Pancreas (tissue), 10 donors: ENCODE measurements around the gene YPEL5. TPM values are rescaled to one million over a fixed set of nuclear protein-coding genes. Genes with fewer than 3 reads are reported as not detected.

ENCODE experiments used
- ATAC-seq, 4 donors: fragments of 200-7000 bp; cut with Tn5 transposase; one replicate each; pipeline versions ENCODE4 v1.8.0 to v1.9.1; 2020; ENCODE audit warnings: mild to moderate bottlenecking in 4 of 4, moderate library complexity in 4 of 4
- DNase-seq, 6 donors: peaks; one replicate each; pipeline ENCODE4 v3.0.0-alpha.2; 2020
- FAIRE-seq: peaks from 2 replicates; lab custom pipeline; 2012; peaks lifted over from hg19 to GRCh38; lab: Jason Lieb, UNC
- H3K27ac ChIP-seq, 4 donors: fragments of 200-600 bp; sonication (generic); 1 replicate in 3 of 4; 2 replicates in 1 of 4; pipeline versions ENCODE4 v1.5.0 to v1.8.0; 2020
- H3K27me3 ChIP-seq, 4 donors: fragments of 200-600 bp; one replicate each; pipeline ENCODE4 v1.8.0; 2021
- H3K36me3 ChIP-seq, 3 donors: fragments of 200-600 bp; sonication (generic) in 1 of 3; one replicate each; pipeline versions ENCODE4 v1.5.0 to v1.8.0; 2020 to 2021
- H3K4me1 ChIP-seq, 3 donors: fragments of 200-600 bp; one replicate each; pipeline ENCODE4 v1.8.0; 2021
- H3K4me3 ChIP-seq, 4 donors: fragments of 200-600 bp; sonication (generic) in 2 of 4; one replicate each; pipeline versions ENCODE4 v1.5.0 to v1.8.0; 2020 to 2021
- H3K9me3 ChIP-seq, 4 donors: fragments of 200-600 bp; one replicate each; pipeline ENCODE4 v1.8.0; 2021
- CTCF ChIP-seq, 4 donors: fragments of 200-600 bp; sonication (generic) in 3 of 4; IDR thresholded peaks; one replicate each; pipeline versions ENCODE4 v1.5.0 to v1.8.0; 2021; ENCODE audit warnings: antibody characterized with exemption in 4 of 4
- WGBS, 2 donors: extraction: QIAGEN DNeasy Blood & Tissue Kit; methylation state at CpG; one replicate each; pipeline ENCODE4 v1.1.7; 2013; 5-methylcytosine and 5-hydroxymethylcytosine counted together
- intact Hi-C, 3 donors: fragments of 100-400 bp; cut with DNase I; formaldehyde crosslinking; loops; one replicate each; pipeline versions ENCODE4 v1.11.1 to v1.14.2; 2022
- polyA plus RNA-seq, 2 donors: library from polyadenylated mRNA; stranded (reverse); fragments of 200-250 nt; gene quantifications; one replicate each; pipeline ENCODE4 v1.2.3, GENCODE V29; 2013
- total RNA-seq, 6 donors: library from RNA; stranded (reverse); fragmentation: NEBNext Ultra II Directional in 4 of 6; extraction: Animal tissue kit (Norgen Biotek cat#: 25700) in 4 of 6; gene quantifications; one replicate each; pipeline versions ENCODE4 v1.2.1 to v1.2.4, GENCODE V29; 2021 to 2023
- donor health status: healthy with polysubstance abuse.
- donor health status: DM: no; HTN: no; CAD: no; lungs with moderate emphysema.
- donor health status: DM: no; HTN: no; CAD: no.
- donor health status: control.
- donor health status: control.
- donor health status: Bipolar disorder and iron deficiency.
- donor health status: DM: yes; HTN: yes; CAD: no.
- donor health status: DM: no; HTN: no; CAD: no.
- donor health status: DM: no; HTN: no; CAD: no.
- donor health status: DM: yes; HTN: yes; CAD: no.

Gene YPEL5
- total and polyA plus RNA-seq, 8 donors: 20.6 to 53.2 (median 27.1) TPM

- Histone ChIP-seq H3K27ac (no peak overlapping the region), H3K4me1 (no peaks in the 10 kb centered on the region), H3K36me3 (no peaks in the 10 kb centered on the region), H3K9me3 (no peaks in the 10 kb centered on the region), H3K4me3 (no peak overlapping the region), H3K27me3 (no peaks in the 10 kb centered on the region)
- ATAC-seq (no peak), DNase-seq (no peak), FAIRE-seq (no peak)
- no peak for TF ChIP-seq CTCF (IDR thresholded peaks at IDR 0.05)
- intact Hi-C loops: no loop called here
- 72 to 74% methylated on average over 7 of the region's 7 CpGs for WGBS, 2 donors
Observed at GRCh38 chr2:30194421-30194820, 47.6 kb downstream of the YPEL5 start.

- no peak overlapping the region for H3K27ac ChIP-seq
- H3K9me3 ChIP-seq: no peaks in the 10 kb centered on the region
- H3K27me3 ChIP-seq: no peaks in the 10 kb centered on the region
- no peak for TF ChIP-seq CTCF (IDR thresholded peaks at IDR 0.05)
- intact Hi-C loops: no loop called here
- H3K4me1 ChIP-seq: no peaks in the 10 kb centered on the region
- ATAC-seq: no peak
- WGBS, 2 donors: 63 to 82% methylated on average over 4 of the region's 4 CpGs
- FAIRE-seq: no peak
- DNase-seq: no peak
- no peaks in the 10 kb centered on the region for H3K36me3 ChIP-seq
- no peak overlapping the region for H3K4me3 ChIP-seq
Observed at GRCh38 chr2:30195016-30195415, 48.2 kb downstream of the YPEL5 start.

GRCh38 chr2:30197570-30198192, 50.9 kb downstream of the YPEL5 start:
- no peak overlapping the region for H3K27ac ChIP-seq
- H3K9me3 ChIP-seq: no peaks in the 10 kb centered on the region
- 77 to 86% methylated on average over 6 of the region's 6 CpGs for WGBS, 2 donors
- FAIRE-seq (no peak), ATAC-seq (no peak), DNase-seq (no peak)
- no peak overlapping the region for H3K4me3 ChIP-seq
- intact Hi-C loops: no loop called here
- H3K27me3 ChIP-seq: no peaks in the 10 kb centered on the region
- peaks cover 0 to 6% (median 0%) of the 10 kb centered on the region in 3 donors for H3K4me1 ChIP-seq
- no peak for TF ChIP-seq CTCF (IDR thresholded peaks at IDR 0.05)
- H3K36me3 ChIP-seq: no peaks in the 10 kb centered on the region

- H3K27ac ChIP-seq: peak overlapping the region in 1 of 4 donors; percentile 14
- no peak for TF ChIP-seq CTCF (IDR thresholded peaks at IDR 0.05)
- peaks cover 0 to 6% (median 0%) of the 10 kb centered on the region in 3 donors for H3K4me1 ChIP-seq
- H3K9me3 ChIP-seq: no peaks in the 10 kb centered on the region
- WGBS, 2 donors: 19% methylated on average over 1 of the region's 1 CpG
- H3K4me3 ChIP-seq: no peak overlapping the region
- DNase-seq (no peak), ATAC-seq (peak in 3 of 4 donors; percentile 60 to 86 (median 80)), FAIRE-seq (no peak)
- H3K27me3 ChIP-seq: no peaks in the 10 kb centered on the region
- intact Hi-C loops: no loop called here
- no peaks in the 10 kb centered on the region for H3K36me3 ChIP-seq
Observed at GRCh38 chr2:30201990-30202389, 55.2 kb downstream of the YPEL5 start.

- 79 to 85% methylated on average over 7 of the region's 7 CpGs for whole genome bisulfite sequencing, 2 donors
- Histone ChIP-seq H3K27me3 (no peaks in the 10 kb centered on the region), H3K27ac (no peak overlapping the region), H3K4me1 (peaks cover 0 to 6% (median 0%) of the 10 kb centered on the region in 3 donors), H3K9me3 (no peaks in the 10 kb centered on the region), H3K36me3 (no peaks in the 10 kb centered on the region), H3K4me3 (no peak overlapping the region)
- intact Hi-C loops: no loop called here
- ATAC-seq: peak in 1 of 4 donors; percentile 19
- FAIRE-seq: no peak
- no peak for TF ChIP-seq CTCF (IDR thresholded peaks at IDR 0.05)
- DNase-seq: no peak
Observed at GRCh38 chr2:30203156-30203555, 56.3 kb downstream of the YPEL5 start.
